RWPE2 (cell line): ENCODE measurements around the gene COL23A1.

Experiments used
- ATAC-seq: fragments of 200-7000 bp; cut with Tn5 transposase; 3 replicates; pipeline ENCODE4 v1.9.1; 2021; ENCODE audit warnings: low read depth
- DNase-seq: peaks from one replicate; pipeline ENCODE4 v3.0.0-alpha.2; 2020; ENCODE audit warnings: low spot score
- H3K27ac ChIP-seq: fragments of 450-650 bp; 2 replicates; pipeline ENCODE4 v1.5.1; 2017; ENCODE audit warnings: mild to moderate bottlenecking; ENCODE audit not compliant: poor library complexity, severe bottlenecking
- H3K27me3 ChIP-seq: fragments of 250-450 bp; sonication (Bioruptor Pico); 2 replicates; pipeline ENCODE4 v1.5.1; 2021; ENCODE audit warnings: mild to moderate bottlenecking, moderate library complexity; ENCODE audit not compliant: insufficient read depth, poor library complexity, severe bottlenecking
- H3K36me3 ChIP-seq: fragments of 250-450 bp; sonication (Bioruptor Pico); 2 replicates; pipeline ENCODE4 v1.5.1; 2020; ENCODE audit warnings: low read depth, mild to moderate bottlenecking, moderate library complexity
- H3K4me1 ChIP-seq: fragments of 250-450 bp; sonication (Bioruptor Pico); 2 replicates; pipeline ENCODE4 v1.5.1; 2021; ENCODE audit warnings: mild to moderate bottlenecking, moderate library complexity; ENCODE audit not compliant: insufficient read depth, poor library complexity, severe bottlenecking
- H3K4me3 ChIP-seq: fragments of 250-450 bp; sonication (Bioruptor Pico); 2 replicates; pipeline ENCODE4 v1.5.1; 2021; ENCODE audit warnings: mild to moderate bottlenecking, moderate library complexity; ENCODE audit not compliant: severe bottlenecking
- H3K9me3 ChIP-seq: fragments of 250-450 bp; sonication (Bioruptor Pico); 2 replicates; pipeline ENCODE4 v1.5.1; 2021; ENCODE audit warnings: mild to moderate bottlenecking, moderate library complexity; ENCODE audit not compliant: severe bottlenecking
- CTCF ChIP-seq: fragments of 450-650 bp; IDR thresholded peaks from one replicate; pipeline ENCODE4 v1.5.1; 2017; ENCODE audit warnings: mild to moderate bottlenecking, moderate library complexity; ENCODE audit not compliant: poor library complexity, severe bottlenecking

Gene COL23A1

DNA sequence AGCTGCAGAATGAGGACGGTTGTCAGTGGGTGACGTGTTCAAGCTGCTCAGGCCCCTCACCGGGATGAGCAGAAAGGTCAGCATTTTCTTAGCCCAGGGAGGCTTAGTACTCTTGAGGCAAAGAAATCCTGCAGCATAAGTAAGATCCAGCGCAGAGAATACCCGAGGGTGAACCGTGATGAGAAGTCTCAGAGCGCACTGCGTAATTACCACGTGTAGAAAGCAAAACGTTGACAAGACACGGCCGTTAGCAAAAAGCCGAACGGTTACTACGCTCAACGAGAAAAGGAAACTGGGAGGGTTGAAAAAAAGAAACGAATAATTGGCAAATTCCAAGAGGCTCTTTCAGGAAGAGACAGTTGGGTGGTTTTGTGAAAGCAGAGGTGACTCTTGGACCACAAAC, 104.0 kb downstream of the COL23A1 start:
- Histone ChIP-seq H3K36me3 (no peaks in the 10 kb centered on the region), H3K27ac (no peak overlapping the region), H3K4me3 (no peak overlapping the region), H3K27me3 (peaks cover 4% of the 10 kb centered on the region), H3K4me1 (no peaks in the 10 kb centered on the region), H3K9me3 (no peaks in the 10 kb centered on the region)
- DNase-seq: no peak
- ATAC-seq: no peak
- TF ChIP-seq CTCF: no peak

- Histone ChIP-seq H3K36me3 (no peaks in the 10 kb centered on the region), H3K4me1 (no peaks in the 10 kb centered on the region), H3K4me3 (no peak overlapping the region), H3K9me3 (no peaks in the 10 kb centered on the region), H3K27me3 (peaks cover 2% of the 10 kb centered on the region), H3K27ac (no peak overlapping the region)
- DNase-seq: no peak
- ATAC-seq: no peak
- TF ChIP-seq CTCF: no peak
Observed at GRCh38 chr5:178483620-178484019, 106.6 kb downstream of the COL23A1 start.

DNA sequence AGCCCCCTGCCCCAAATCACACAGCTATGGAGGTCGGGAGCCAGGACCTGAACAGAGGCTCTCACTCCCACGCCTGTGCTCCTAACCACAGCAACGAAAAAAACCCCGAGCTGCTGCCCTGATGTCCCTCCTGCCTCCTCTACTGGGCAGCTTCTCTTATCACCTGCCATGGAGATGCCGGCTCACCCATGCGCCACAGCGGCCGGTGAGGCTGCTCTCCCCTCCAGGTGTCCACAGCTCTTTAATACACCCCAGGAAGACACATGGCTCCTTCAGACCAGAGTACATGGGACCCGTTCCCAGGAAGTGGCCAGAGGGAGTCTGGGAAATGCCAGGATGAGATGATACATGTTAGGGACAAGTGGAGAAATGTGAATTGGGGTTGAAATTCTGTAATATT, 110.9 kb downstream of the COL23A1 start:
- no peak for ATAC-seq
- TF ChIP-seq CTCF: no peak
- no peaks in the 10 kb centered on the region for H3K36me3 ChIP-seq
- no peak overlapping the region for H3K27ac ChIP-seq
- peaks cover 3% of the 10 kb centered on the region for H3K9me3 ChIP-seq
- no peak overlapping the region for H3K4me3 ChIP-seq
- H3K4me1 ChIP-seq: no peaks in the 10 kb centered on the region
- DNase-seq: no peak
- no peaks in the 10 kb centered on the region for H3K27me3 ChIP-seq

GRCh38 chr5:178478370-178478769, 111.8 kb downstream of the COL23A1 start:
- no peaks in the 10 kb centered on the region for H3K27me3 ChIP-seq
- H3K4me1 ChIP-seq: no peaks in the 10 kb centered on the region
- no peak for TF ChIP-seq CTCF
- H3K4me3 ChIP-seq: no peak overlapping the region
- no peaks in the 10 kb centered on the region for H3K36me3 ChIP-seq
- DNase-seq (no peak), ATAC-seq (no peak)
- peaks cover 3% of the 10 kb centered on the region for H3K9me3 ChIP-seq
- no peak overlapping the region for H3K27ac ChIP-seq

- Histone ChIP-seq H3K4me3 (no peak overlapping the region), H3K36me3 (no peaks in the 10 kb centered on the region), H3K9me3 (peaks cover 3% of the 10 kb centered on the region), H3K27me3 (no peaks in the 10 kb centered on the region), H3K27ac (no peak overlapping the region), H3K4me1 (no peaks in the 10 kb centered on the region)
- TF ChIP-seq CTCF: no peak
- ATAC-seq (no peak), DNase-seq (no peak)
Observed at GRCh38 chr5:178477802-178478201, 112.4 kb downstream of the COL23A1 start.
